HuH-7.5 (cell line): ENCODE measurements around the gene RETN.
"Not testable (repeated sequence)": the region's sequence is repeated elsewhere in the genome, so short reads cannot be mapped to it uniquely, and the experiment has no call there.

ENCODE experiments used
- DNase-seq: peaks from one replicate; pipeline ENCODE4 v3.0.0; 2011; ENCODE audit warnings: low spot score

Gene RETN

GRCh38 chr19:7637374-7638256, 31.2 kb upstream of the RETN start:
- no peak for DNase-seq

GRCh38 chr19:7638802-7639465, 29.9 kb upstream of the RETN start:
- no peak for DNase-seq

- no peak for DNase-seq
Measured at GRCh38 chr19:7639863-7640348, 28.9 kb upstream of the RETN start.

GRCh38 chr19:7640803-7641202, 28.0 kb upstream of the RETN start:
- DNase-seq = no peak

- DNase-seq = no peak
Measured at GRCh38 chr19:7641290-7642276, 27.3 kb upstream of the RETN start.

GRCh38 chr19:7642295-7643030, 26.4 kb upstream of the RETN start:
- no peak for DNase-seq

- DNase-seq = no peak
Measured at GRCh38 chr19:7643031-7643415, 25.8 kb upstream of the RETN start.

GRCh38 chr19:7643629-7644549, 25.0 kb upstream of the RETN start:
- not testable (repeated sequence) for DNase-seq

- DNase-seq = no peak
Measured at GRCh38 chr19:7644550-7644877, 24.3 kb upstream of the RETN start.

- no peak for DNase-seq
Measured at GRCh38 chr19:7645163-7645562, 23.7 kb upstream of the RETN start.

GRCh38 chr19:7645656-7646425, 23.0 kb upstream of the RETN start:
- no peak for DNase-seq

GRCh38 chr19:7646426-7646700, 22.5 kb upstream of the RETN start:
- no peak for DNase-seq

GRCh38 chr19:7647156-7647555, 21.7 kb upstream of the RETN start:
- no peak for DNase-seq

- DNase-seq = no peak
Measured at GRCh38 chr19:7648265-7649014, 20.4 kb upstream of the RETN start.

GRCh38 chr19:7650148-7650547, 18.7 kb upstream of the RETN start:
- DNase-seq = no peak

GRCh38 chr19:7652061-7652641, 16.7 kb upstream of the RETN start:
- peak; percentile 92 for DNase-seq

GRCh38 chr19:7654401-7654800, 14.4 kb upstream of the RETN start:
- DNase-seq = no peak

- no peak for DNase-seq
Measured at GRCh38 chr19:7655581-7655980, 13.3 kb upstream of the RETN start.
